Aorta (tissue), 5 donors: ENCODE measurements around the gene CYLD. TPM values are rescaled to one million over a fixed set of nuclear protein-coding genes. Genes with fewer than 3 reads are reported as not detected.

Experiments used
- ATAC-seq: fragments of 200-7000 bp; cut with Tn5 transposase; one replicate; pipeline ENCODE4 v1.9.1; 2022; ENCODE audit warnings: moderate library complexity; ENCODE audit not compliant: low FRiP score
- DNase-seq, 2 donors: peaks; one replicate each; pipeline ENCODE4 v3.0.0-alpha.2; 2020
- H3K27ac ChIP-seq, 2 donors: one replicate each; pipeline ENCODE4 v1.5.1; 2013; ENCODE audit warnings: low read length in 2 of 2, mild to moderate bottlenecking in 2 of 2, moderate library complexity in 2 of 2, control low read depth in 1 of 2, inconsistent platforms in 1 of 2, low read depth in 1 of 2
- H3K27me3 ChIP-seq, 2 donors: one replicate each; pipeline ENCODE4 v1.6.1; 2013; ENCODE audit warnings: control low read depth in 1 of 2, low read length in 1 of 2, mild to moderate bottlenecking in 1 of 2, moderate library complexity in 1 of 2; ENCODE audit not compliant: insufficient read depth in 2 of 2, control insufficient read depth in 1 of 2
- H3K36me3 ChIP-seq, 2 donors: one replicate each; pipeline ENCODE4 v1.6.1; 2013; ENCODE audit warnings: control low read depth in 1 of 2, low read length in 1 of 2, mild to moderate bottlenecking in 1 of 2; ENCODE audit not compliant: insufficient read depth in 2 of 2, control insufficient read depth in 1 of 2
- H3K4me1 ChIP-seq, 2 donors: one replicate each; pipeline ENCODE4 v1.6.1; 2013; ENCODE audit warnings: low read length in 2 of 2, control low read depth in 1 of 2, mild to moderate bottlenecking in 1 of 2, moderate library complexity in 1 of 2; ENCODE audit not compliant: insufficient read depth in 2 of 2, control insufficient read depth in 1 of 2
- H3K4me3 ChIP-seq, 2 donors: one replicate each; pipeline ENCODE4 v1.5.1; 2013; ENCODE audit warnings: low read length in 2 of 2, control low read depth in 1 of 2, mild to moderate bottlenecking in 1 of 2
- H3K9me3 ChIP-seq: one replicate; pipeline ENCODE4 v1.6.1; 2013; ENCODE audit warnings: mild to moderate bottlenecking, low read length; ENCODE audit not compliant: control insufficient read depth
- WGBS, 2 donors: extraction: QIAGEN DNeasy Blood & Tissue Kit; methylation state at CpG; one replicate each; pipeline ENCODE4 v1.1.7; 2013; 5-methylcytosine and 5-hydroxymethylcytosine counted together
- intact Hi-C, 2 donors: fragments of 100-400 bp; cut with DNase I; formaldehyde crosslinking; loops; one replicate each; pipeline versions ENCODE4 v1.14.2 to v1.15.0; 2022
- polyA plus RNA-seq, 2 donors: library from polyadenylated mRNA; stranded (reverse); fragments of 200-250 nt; gene quantifications; one replicate each; pipeline ENCODE4 v1.2.3, GENCODE V29; 2013
- total RNA-seq, 2 donors: library from RNA; stranded (reverse); fragmentation: NEBNext Ultra II Directional; extraction: Animal tissue kit (Norgen Biotek cat#: 25700); gene quantifications; one replicate each; pipeline ENCODE4 v1.2.1, GENCODE V29; 2021
- donor health status: healthy with polysubstance abuse.
- donor health status: Bipolar disorder and iron deficiency.
- donor health status: DM: no; HTN: no; CAD: no.
- donor health status: DM: no; HTN: no; CAD: no.
- donor health status: DM: yes; HTN: yes; CAD: no.

Gene CYLD
- total and polyA plus RNA-seq, 4 donors, result 15.8 to 65.1 (median 42.7) TPM

DNA sequence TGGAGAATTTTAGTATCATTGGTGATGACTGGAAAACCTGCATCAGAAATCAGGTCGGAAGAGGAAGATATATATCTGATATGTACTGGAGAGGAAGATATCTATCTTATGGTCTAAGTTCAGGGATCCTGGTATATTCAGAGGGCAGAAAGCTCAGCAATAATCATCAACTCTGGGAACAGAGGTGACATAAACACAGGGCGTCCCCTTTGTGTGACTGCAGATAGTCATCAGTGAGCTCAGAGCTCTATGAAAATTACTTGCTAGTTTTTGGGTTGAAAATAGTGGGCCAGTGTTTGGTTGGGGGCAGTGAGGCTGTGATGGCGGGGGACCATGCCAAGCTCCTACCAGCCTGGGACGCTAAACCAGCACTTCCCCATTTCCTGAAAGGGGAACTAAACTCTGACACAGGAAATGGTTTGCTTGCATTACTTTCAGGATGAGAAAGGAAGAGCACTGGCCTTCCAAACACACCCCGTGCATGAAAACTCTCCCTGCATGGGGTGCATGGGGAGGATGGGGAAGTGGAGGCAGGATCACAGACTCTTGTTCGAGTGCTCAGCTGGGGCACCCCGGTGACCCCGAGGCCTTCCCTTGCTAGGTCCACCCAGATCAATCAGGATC, 32.7 kb upstream of the CYLD start:
- no peaks in the 10 kb centered on the region for H3K4me1 ChIP-seq
- no peaks in the 10 kb centered on the region for H3K9me3 ChIP-seq
- 80 to 85% methylated on average over 8 of the region's 8 CpGs for WGBS, 2 donors
- no peaks in the 10 kb centered on the region for H3K27me3 ChIP-seq
- no peak overlapping the region for H3K27ac ChIP-seq
- intact Hi-C loops, result no loop called here
- ATAC-seq (peak; percentile 25), DNase-seq (peak in 1 of 2 donors; percentile 58)
- H3K36me3 ChIP-seq, result no peaks in the 10 kb centered on the region
- no peak overlapping the region for H3K4me3 ChIP-seq

DNA sequence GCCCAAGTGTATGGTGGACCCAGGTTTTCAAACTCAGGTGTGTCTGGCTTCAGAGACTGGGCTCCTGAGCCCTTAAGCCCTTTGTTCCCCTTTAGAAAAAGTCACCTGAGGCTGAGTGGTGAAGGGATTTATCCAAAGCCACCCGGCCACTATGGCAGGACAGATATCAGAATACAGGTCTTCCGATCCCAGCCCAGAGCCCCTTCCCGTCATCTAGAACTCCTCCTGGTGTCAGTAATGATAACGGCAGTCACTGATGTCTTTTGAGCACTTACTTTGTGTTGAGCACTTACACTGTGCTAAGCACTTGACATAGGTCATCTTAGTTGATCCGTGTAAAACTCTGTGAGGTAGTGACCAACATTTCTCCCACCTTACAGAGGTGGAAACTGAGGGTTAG, 31.9 kb upstream of the CYLD start:
- no peaks in the 10 kb centered on the region for H3K36me3 ChIP-seq
- ATAC-seq (no peak), DNase-seq (no peak)
- no peaks in the 10 kb centered on the region for H3K9me3 ChIP-seq
- intact Hi-C loops, result no loop called here
- H3K27me3 ChIP-seq, result no peaks in the 10 kb centered on the region
- no peaks in the 10 kb centered on the region for H3K4me1 ChIP-seq
- H3K27ac ChIP-seq, result no peak overlapping the region
- 94 to 95% methylated on average over 5 of the region's 5 CpGs for WGBS, 2 donors
- H3K4me3 ChIP-seq, result no peak overlapping the region

DNA sequence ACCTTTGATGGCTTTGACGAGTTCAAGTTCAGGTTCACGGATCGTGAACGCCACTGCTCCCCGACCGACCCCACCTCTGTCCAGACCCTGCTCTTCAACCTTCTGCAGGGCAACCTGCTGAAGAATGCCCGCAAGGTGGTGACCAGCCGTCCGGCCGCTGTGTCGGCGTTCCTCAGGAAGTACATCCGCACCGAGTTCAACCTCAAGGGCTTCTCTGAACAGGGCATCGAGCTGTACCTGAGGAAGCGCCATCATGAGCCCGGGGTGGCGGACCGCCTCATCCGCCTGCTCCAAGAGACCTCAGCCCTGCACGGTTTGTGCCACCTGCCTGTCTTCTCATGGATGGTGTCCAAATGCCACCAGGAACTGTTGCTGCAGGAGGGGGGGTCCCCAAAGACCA, 30.8 kb upstream of the CYLD start:
- Histone ChIP-seq H3K4me1 (no peaks in the 10 kb centered on the region), H3K27me3 (no peaks in the 10 kb centered on the region), H3K4me3 (no peak overlapping the region), H3K9me3 (no peaks in the 10 kb centered on the region), H3K27ac (no peak overlapping the region), H3K36me3 (no peaks in the 10 kb centered on the region)
- DNase-seq (no peak), ATAC-seq (no peak)
- intact Hi-C loops, result no loop called here
- 96 to 97% methylated on average over 21 of the region's 21 CpGs for WGBS, 2 donors

DNA sequence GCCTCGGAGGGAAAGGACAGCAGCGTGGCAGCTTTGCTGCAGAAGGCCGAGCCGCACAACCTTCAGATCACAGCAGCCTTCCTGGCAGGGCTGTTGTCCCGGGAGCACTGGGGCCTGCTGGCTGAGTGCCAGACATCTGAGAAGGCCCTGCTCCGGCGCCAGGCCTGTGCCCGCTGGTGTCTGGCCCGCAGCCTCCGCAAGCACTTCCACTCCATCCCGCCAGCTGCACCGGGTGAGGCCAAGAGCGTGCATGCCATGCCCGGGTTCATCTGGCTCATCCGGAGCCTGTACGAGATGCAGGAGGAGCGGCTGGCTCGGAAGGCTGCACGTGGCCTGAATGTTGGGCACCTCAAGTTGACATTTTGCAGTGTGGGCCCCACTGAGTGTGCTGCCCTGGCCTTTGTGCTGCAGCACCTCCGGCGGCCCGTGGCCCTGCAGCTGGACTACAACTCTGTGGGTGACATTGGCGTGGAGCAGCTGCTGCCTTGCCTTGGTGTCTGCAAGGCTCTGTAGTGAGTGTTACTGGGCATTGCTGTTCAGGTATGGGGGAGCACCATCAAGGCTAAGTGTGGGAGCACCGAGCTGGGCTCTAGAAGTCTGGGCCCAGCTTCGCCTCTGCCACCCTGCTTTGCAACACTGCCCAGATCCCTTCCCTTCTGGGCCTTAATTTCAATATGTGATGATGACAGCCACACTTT, 29.9 kb upstream of the CYLD start:
- WGBS, 2 donors, result 24 to 25% methylated on average over 22 to 25 of the region's 25 CpGs
- Histone ChIP-seq H3K4me3 (no peak overlapping the region), H3K27me3 (no peaks in the 10 kb centered on the region), H3K4me1 (no peaks in the 10 kb centered on the region), H3K27ac (no peak overlapping the region), H3K36me3 (no peaks in the 10 kb centered on the region), H3K9me3 (no peaks in the 10 kb centered on the region)
- ATAC-seq (peak; percentile 11), DNase-seq (peak; percentile 76 to 86)
- intact Hi-C loops, result no loop called here

DNA sequence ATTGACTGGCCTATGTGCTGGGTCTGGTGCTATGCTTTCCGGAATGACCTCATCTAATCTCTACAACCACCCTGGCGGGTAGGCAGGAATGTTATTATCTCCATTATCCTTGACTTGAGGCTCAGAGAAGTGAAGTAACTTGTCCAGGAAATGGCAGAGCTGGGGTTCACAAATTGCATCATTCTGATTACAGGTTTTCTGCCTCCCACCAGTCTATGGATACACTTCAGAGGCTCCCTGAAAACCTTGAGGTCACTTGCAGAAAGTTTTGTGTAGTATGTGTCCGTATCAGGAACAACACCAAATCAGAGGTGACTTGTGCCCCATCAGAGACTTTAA, 29.4 kb upstream of the CYLD start:
- intact Hi-C loops, result no loop called here
- no peak for DNase-seq
- no peaks in the 10 kb centered on the region for H3K4me1 ChIP-seq
- H3K27me3 ChIP-seq, result no peaks in the 10 kb centered on the region
- WGBS, 2 donors, result 62 to 73% methylated on average over 3 of the region's 3 CpGs
- ATAC-seq, result no peak
- no peak overlapping the region for H3K27ac ChIP-seq
- no peaks in the 10 kb centered on the region for H3K36me3 ChIP-seq
- no peak overlapping the region for H3K4me3 ChIP-seq
- H3K9me3 ChIP-seq, result no peaks in the 10 kb centered on the region

DNA sequence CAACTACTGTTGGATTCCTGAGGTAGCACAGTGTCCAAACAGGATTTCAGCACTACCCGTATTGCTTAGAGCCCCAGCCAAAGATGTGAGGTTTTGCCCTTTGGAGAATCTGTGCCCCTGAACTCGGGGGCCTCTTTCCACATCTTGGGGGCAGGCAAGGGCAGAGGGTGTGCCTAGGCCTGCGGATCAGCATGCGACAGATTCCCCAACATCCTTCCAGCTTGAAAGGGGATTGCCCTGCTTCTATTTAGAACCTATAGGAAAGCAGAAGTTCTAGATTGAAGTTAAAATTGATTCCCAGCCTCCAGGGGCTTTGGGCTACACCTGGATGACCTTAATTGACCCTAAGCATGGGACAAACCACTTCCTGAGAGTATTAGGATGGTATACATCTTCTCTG, 28.9 kb upstream of the CYLD start:
- Histone ChIP-seq H3K4me3 (no peak overlapping the region), H3K36me3 (no peaks in the 10 kb centered on the region), H3K27ac (no peak overlapping the region), H3K4me1 (no peaks in the 10 kb centered on the region), H3K27me3 (no peaks in the 10 kb centered on the region), H3K9me3 (no peaks in the 10 kb centered on the region)
- intact Hi-C loops, result no loop called here
- DNase-seq, result no peak
- 87 to 88% methylated on average over 4 of the region's 4 CpGs for WGBS, 2 donors
- no peak for ATAC-seq

DNA sequence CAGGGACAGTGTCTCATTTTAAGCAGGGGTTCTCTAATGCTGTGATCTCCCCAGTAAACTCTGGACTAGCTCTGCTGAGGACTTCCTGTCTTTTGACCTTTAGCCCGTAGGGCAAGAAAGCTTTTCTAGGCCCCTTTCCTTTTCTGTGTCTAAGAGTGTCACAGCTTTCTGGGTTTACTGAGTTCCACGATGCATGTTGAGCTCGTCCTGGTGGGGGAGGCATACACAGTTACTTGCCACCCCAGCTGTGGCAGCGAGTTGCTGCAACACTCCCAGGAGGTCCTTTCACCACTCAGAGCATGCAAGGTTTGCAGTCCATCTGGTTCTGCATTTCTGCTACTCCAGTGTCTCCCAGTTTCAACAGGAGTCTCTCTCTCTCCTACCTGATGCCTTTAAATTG, 24.8 kb upstream of the CYLD start:
- WGBS, 2 donors, result 89 to 94% methylated on average over 4 of the region's 4 CpGs
- H3K36me3 ChIP-seq, result no peaks in the 10 kb centered on the region
- H3K9me3 ChIP-seq, result no peaks in the 10 kb centered on the region
- H3K27me3 ChIP-seq, result no peaks in the 10 kb centered on the region
- H3K4me3 ChIP-seq, result no peak overlapping the region
- intact Hi-C loops, result no loop called here
- DNase-seq, result no peak
- H3K27ac ChIP-seq, result no peak overlapping the region
- ATAC-seq, result no peak
- H3K4me1 ChIP-seq, result no peaks in the 10 kb centered on the region

DNA sequence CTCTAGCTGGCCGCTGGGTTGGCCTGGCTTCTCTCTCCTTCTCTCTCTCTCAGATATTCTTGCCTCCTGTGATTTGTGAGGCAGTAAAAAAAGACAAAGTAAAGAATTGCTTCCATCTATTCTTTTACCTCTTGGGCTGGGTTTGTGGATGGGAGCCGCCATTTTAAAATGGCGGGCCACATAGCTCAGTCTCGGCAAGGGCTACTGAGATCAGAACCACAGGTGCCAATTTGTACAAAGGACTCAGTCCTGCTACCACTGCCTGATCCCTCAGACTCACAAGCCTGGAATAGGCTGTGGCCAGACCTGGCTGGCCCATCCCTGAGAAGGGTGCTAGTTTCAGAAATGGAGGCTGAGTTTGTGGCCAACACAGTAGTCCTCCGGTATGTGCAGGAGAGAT, 24.4 kb upstream of the CYLD start:
- intact Hi-C loops, result no loop called here
- 87% methylated on average over 5 of the region's 5 CpGs for WGBS, 2 donors
- ATAC-seq, result no peak
- Histone ChIP-seq H3K9me3 (no peaks in the 10 kb centered on the region), H3K4me3 (no peak overlapping the region), H3K36me3 (no peaks in the 10 kb centered on the region), H3K4me1 (no peaks in the 10 kb centered on the region), H3K27me3 (no peaks in the 10 kb centered on the region), H3K27ac (no peak overlapping the region)
- no peak for DNase-seq

DNA sequence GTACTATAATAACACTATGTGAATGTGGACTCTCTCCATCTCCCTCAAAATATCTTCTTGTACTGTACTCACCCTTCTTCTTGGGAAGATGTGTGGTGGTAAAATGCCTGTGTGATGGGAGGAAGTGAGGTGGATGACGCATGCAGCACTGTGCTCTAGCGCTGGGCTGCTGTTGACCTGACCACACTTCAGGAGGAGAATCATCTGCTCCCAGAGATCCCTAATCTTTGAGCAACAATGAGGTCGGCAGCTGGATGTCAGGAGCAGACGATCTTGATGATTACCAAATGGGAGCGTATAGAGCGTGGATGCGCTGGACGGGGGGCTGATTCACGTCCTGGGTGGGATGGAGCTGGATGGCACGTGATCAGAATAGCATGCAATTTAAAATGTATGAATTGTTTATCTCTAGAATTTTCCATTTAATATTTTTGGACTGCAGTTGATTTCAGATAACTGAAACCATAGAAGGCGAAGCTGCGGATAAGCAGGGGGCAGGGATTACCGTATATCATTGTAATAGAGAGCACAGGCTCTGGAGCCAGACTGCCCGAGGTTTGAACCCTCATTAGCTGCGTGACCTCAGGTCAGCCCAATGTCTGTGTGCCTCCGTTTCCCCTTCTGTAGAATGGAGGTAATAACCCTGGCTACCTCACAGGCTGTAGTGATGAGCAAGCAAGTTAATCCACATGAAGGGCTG, 23.7 kb upstream of the CYLD start:
- 51 to 52% methylated on average over 16 of the region's 16 CpGs for WGBS, 2 donors
- intact Hi-C loops, result no loop called here

More for the DNA sequence above, 23.7 kb upstream of the CYLD start:
- Histone ChIP-seq H3K27me3 (no peaks in the 10 kb centered on the region), H3K4me3 (no peak overlapping the region), H3K4me1 (no peaks in the 10 kb centered on the region), H3K36me3 (no peaks in the 10 kb centered on the region), H3K27ac (no peak overlapping the region), H3K9me3 (no peaks in the 10 kb centered on the region)
- DNase-seq (no peak), ATAC-seq (no peak)
